ENCODE data around the gene NCOA4.
"Not testable (repeated sequence)": the region's sequence is repeated elsewhere in the genome, so short reads cannot be mapped to it uniquely, and the experiment has no call there.

The NCOA4 gene

GRCh38 chr10:46019177-46019528, 11.3 kb downstream of the NCOA4 start:
- no peak for DNase-seq

DNA sequence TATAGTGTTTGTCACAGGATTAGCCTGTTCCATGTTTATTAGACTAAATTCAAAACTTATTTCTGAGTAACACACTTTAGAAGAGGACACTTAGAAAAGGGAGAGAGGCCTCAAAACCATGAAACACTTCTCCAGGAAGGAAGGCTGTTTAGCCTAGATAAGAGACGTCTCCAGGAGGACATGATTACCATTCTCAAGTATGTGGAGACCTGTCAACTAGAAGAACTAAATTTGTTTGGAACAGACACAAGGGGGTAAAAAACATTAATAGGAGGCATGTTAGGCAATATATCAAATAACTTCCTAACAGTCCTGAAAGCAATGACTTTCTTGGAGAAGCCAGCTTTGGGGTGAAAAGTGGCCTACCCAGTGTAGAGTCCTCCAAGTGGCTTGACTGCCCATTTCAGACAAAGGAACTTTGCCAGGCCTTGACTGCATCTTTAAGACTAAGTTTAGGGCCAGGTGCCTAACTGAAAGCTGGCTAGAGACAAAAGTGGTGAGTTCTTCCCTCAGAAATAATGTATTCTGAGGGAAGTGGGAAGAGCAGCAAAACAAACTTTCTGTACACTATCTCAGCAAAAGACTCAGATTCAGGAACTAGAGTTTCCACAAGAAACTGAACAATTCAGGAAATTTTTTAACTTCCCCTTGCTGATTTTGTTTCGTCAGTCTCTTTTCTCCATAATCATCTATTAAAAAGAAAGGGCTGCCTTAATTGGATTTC, 11.8 kb downstream of the NCOA4 start:
- no peak for DNase-seq

DNA sequence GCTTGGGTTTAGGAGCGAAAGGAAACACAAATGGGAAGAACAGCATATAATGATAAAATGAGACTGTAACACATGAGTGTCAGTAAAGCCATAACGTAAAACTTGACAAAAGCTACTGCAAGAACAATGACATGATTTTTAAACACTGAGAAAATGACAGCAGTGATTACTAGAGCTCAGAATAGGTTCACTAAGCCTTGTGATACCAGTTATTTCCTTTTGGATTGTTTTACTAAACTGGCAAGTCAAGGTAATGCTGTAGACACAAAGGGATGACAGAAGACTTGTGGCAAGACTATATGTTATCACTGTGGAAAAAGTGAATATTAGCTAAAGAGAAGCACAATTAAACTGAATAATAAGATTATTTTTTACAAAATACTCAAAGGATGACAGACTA, 12.7 kb downstream of the NCOA4 start:
- no peak for DNase-seq

- no peak for DNase-seq
Observed at GRCh38 chr10:46016811-46017210, 13.6 kb downstream of the NCOA4 start.

GRCh38 chr10:46016190-46016589, 14.2 kb downstream of the NCOA4 start:
- no peak for DNase-seq

DNA sequence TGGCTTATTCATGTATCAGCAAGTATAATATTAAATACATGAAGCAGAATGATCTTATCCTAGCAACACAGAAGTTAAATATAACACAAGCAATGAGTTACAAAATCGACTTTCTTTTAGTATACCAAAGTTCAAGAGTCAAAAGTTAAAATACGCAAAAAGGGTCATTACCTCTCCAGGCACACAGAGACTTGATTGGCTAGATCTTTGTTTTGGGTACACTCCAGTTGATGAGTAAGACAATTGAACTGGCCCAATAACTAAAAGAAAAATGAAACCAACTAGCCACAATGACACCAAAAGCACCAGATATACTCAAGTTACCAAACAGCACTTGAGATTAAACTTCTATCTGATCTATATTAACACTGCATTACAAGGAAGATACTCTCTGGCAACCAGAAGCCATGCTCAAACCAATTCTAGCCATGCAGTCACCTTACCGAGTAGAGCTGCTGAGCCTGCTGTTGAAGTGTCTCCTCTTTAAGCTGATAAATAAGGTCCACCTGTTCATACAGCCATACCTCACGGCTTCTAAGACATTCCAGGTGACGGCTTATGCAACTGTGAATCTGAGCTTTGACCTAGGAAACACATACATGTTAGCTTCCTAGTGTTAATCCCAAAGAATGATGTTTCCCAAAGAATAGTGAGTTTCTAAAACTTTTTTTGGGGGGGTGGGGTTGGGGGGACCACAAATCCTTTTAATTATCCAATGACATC, 15.6 kb downstream of the NCOA4 start:
- DNase-seq = no peak

DNA sequence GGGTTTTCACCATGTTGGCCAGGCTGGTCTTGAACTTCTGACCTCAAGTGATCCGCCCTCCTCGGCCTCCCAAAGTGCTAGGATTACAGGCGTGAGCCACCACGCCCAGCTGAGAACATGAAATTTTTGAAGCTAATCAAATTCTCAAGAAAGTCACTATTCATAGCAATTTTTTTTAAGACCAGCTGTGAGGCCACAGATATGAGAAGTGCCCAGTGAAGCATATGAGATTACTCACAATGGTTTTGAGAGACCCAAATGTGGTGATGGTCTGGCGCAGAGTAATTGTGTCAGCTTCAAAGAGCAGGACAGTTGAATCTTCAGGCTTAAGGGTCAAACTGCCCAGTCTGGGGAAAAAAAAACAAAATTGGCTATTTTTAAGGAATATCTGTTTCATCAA, 16.2 kb downstream of the NCOA4 start:
- DNase-seq = no peak

GRCh38 chr10:46012746-46013145, 17.7 kb downstream of the NCOA4 start:
- no peak for DNase-seq

DNA sequence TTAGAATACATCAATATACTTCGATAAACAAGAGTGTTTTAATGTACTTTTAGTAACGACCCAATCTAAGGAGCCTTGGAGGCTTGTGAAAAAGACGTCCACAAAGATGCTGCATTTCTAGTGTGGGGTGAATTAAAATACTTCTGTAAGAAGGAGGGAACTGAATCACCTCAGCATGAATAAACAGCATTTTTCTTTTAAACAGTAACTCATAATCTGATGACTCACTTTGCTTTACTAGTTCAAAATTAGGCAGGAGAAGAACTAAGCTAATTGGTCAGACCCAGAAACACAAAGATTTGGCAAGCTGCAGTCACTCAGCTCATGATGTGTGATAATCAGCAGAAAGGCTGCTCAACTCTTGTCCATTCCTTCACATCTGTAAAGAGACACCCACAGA, 24.2 kb downstream of the NCOA4 start:
- no peak for DNase-seq

GRCh38 chr10:46005383-46005782, 25.0 kb downstream of the NCOA4 start:
- DNase-seq = no peak

GRCh38 chr10:46004963-46005362, 25.5 kb downstream of the NCOA4 start:
- no peak for DNase-seq

DNA sequence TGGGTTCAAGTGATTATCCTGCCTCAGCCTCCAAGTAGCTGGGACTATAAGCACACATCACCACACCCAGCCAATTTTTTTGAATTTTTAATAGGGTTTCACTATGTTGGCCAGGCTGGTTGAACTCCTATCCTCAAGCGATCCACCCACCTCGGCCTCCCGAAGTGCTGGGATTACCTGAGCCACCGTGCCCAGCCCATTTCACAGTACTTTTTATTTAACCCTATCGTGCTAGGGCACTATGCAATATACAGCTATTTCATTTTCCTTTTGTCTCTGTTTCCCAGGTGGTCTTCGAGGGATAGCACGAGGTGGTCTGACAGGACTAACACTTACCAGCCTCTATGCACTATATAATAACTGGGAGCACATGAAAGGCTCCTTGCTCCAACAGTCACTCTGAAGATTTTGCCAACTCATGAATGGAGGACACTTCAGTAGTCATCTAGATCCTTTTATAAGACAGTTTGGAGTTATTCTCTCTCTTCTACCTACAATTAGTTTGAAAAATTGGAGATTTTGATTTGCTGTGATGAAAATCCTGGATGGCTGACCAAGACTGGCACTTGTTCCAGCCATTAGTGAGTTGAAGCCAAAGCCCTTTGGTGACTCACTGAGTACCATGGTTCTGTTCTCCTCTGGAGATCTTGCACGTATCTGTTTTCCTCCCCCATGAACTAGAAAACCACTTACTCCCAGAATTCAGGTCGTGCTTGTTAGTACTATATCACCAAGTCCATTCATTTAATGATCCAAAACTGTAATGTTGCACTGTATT, 27.3 kb downstream of the NCOA4 start:
- DNase-seq = no peak

DNA sequence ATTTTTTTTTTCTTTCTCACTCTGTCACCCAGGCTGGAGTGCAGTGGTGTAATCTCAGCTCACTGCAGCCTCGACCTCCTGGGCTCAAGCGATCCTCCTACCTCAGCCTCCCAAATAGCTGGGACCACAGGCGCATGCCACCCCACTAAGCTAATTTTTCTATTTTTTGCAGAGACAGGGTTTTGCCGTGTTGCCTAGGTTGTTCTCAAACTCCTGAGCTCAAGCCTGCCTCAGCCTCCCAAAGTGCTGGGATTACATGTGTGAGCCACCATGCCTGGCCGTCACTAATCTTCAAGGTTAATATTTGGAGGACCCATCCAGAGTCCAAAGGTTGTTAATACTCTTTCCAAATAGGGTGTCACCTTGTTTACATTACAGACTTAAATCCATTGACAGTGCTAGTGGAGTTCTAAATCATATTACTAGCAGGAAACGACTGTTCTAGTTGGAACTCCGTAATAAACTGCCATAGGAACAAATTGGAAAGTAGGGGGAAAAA, 28.2 kb downstream of the NCOA4 start:
- not testable (repeated sequence) for DNase-seq

DNA sequence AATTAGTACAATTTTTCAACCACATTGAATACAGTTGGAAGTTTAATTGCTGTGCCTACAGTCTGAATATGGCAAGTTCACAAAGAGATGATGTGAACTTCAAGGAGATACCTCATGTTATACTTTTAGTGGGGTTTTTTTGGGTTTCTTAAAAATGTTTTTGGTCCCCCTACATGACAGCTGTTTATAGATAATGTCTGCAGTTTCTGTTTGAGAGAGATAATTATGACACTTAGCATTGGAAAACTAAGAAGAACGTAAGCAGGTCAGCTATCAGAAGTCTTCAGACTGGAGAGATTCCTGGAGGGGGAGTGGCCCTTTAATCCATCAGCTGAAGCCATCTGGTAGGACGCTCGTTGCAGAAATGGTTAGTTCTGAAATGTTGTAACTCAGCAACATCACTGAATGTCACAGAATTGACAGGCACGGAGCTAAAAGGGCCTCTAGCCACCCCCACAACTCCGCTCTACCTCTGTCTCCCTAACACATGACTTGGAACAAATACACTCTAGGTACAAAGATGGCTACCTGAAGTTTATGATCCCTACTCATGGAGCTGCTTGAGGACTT, 29.2 kb downstream of the NCOA4 start:
- DNase-seq = no peak

DNA sequence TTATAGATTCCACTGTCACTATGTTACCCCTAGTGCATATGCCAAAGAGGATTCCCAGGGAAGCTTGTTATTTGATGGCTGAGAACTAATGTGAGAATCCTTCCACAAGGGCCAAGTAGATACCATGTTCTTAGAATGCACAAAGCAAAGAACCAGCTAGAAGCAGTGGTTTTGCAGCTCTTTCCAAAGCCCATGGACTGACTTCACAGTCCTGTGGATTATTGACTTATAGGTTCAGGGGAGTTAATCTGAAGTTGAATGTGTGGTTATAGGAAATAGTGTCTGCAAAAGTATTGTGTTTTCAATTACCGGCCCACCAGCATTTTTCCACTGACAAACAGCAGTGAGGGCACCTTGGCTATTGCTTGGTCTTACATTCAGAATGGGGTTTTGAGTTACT, 29.9 kb downstream of the NCOA4 start:
- no peak for DNase-seq

GRCh38 chr10:45999955-46000354, 30.5 kb downstream of the NCOA4 start:
- DNase-seq = not testable (repeated sequence)

GRCh38 chr10:45997994-45998763, 32.2 kb downstream of the NCOA4 start:
- no peak for DNase-seq

- DNase-seq = no peak
Observed at GRCh38 chr10:45997557-45997956, 32.9 kb downstream of the NCOA4 start.

GRCh38 chr10:45985590-45985989, 44.8 kb downstream of the NCOA4 start:
- DNase-seq = not testable (repeated sequence)

- not testable (repeated sequence) for DNase-seq
Observed at GRCh38 chr10:45984473-45984872, 46.0 kb downstream of the NCOA4 start.

DNA sequence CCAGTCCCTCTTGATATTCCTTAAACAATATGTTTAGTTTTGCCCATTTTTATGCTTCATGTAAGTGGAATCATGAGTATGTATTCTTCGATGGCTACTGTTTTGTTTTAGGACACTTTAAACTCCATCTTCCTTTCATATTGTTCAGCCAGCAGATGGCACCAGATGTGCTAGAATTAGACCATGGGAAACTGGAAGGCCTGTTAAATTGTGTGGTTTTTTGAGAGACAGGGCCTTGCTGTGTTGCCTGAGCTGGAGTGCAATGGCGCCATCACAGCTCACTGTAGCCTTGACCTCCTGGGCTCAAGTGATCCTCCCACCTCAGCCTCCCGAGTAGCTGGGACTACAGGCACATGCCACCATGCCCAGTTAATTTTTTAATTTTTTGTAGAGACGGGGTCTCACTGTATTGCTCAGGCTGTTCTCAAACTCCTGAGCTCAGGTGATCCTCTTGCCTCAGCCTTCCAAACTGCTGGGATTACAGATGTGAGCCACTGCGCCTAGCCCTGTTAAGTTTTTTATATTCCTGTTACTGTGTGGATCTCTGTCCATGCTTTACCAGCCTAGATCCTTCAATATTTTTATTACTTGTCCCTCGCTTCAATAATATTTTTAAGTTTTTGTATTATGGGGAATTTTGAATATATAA, 46.8 kb downstream of the NCOA4 start:
- DNase-seq = peak; percentile 14 to 36

DNA sequence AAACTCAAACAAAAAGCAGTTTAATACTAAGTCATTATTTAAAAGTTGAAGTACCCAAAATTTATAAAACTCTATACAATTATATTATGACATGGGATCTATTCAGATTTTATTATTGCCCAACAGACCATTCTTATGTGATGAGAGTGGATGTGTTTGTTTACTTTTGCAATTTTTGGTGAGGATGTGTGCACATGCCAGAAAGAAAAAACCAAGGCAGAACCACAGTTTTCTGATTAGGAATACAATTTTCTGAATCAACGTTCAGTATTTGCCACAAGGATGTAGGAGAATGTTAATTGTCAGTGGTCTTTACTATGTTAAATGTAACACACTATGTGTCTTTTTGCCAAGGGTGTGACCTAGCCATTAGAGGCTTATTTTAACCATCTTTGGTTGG, 49.1 kb downstream of the NCOA4 start:
- not testable (repeated sequence) for DNase-seq

Measured in stimulated activated CD4-positive, alpha-beta T cell treated with anti-CD3 and anti-CD28 coated beads, Interleukin-2, amount 100 ng/mL, for 24 hours (primary cell).